Measurements from ENCODE around the gene EOLA2.
"Not testable (repeated sequence)": the region's sequence is repeated elsewhere in the genome, so short reads cannot be mapped to it uniquely, and the experiment has no call there.

EOLA2 gene

DNA sequence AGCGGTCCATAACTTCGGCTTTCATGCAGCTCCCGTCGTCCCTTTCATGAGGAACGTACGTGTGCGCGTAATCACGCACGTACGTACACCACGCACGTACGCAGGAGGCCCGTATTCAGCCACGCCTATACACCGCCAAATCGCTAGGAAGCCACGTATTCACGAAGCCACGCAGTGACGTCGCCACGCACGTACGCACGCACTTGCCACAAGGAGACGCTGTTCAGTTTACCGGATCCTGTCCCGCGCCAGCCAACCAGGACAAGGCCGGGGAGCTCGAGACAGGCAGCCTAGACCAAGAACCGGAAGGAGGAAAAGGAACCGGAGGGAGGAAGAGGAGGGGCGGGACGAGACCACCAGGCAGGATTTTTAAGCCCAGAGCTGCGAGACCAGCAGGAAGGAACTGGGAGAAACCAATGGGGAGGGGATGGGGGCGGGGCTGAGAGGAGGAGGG is at the start of gene EOLA2:
Gene EOLA2, minus strand, starts transcription at position 65 of the 454 bp plus-strand sequence. CDS start 4,617 bp downstream, outside the sequence.
- in situ Hi-C loops (cut with MboI; ENCODE audit: low sequenced_read_pairs), result no loop called here

DNA sequence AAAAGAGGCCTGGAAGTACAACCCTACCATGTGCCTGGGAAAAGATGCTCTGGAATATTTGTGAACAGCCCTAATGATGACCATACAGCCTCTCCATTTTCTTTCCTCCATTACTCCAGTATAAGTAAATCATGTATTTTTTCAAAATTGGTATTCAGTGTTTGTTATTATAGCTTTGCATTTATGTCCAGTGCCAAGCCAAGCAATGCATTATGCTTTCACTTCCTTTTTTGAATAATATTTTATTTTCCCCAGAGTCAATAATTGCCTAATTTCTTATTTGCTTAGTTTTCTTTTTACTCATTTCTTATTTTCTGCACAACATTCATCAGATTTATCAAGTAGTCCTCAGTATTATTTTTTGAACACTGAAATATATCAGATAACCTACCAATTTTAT is 49.3 kb upstream of the EOLA2 start:
- in situ Hi-C loops (cut with MboI; ENCODE audit: low sequenced_read_pairs), result no loop called here

GRCh38 chrX:149984411-149984810 is 46.1 kb upstream of the EOLA2 start:
- in situ Hi-C loops (cut with MboI; ENCODE audit: low sequenced_read_pairs), result no loop called here

- in situ Hi-C loops (cut with MboI; ENCODE audit: low sequenced_read_pairs), result no loop called here
Observed at GRCh38 chrX:149982310-149982709, 44.0 kb upstream of the EOLA2 start.

- in situ Hi-C loops (cut with MboI; ENCODE audit: low sequenced_read_pairs), result no loop called here
Observed at GRCh38 chrX:149979126-149979644, 40.9 kb upstream of the EOLA2 start.

DNA sequence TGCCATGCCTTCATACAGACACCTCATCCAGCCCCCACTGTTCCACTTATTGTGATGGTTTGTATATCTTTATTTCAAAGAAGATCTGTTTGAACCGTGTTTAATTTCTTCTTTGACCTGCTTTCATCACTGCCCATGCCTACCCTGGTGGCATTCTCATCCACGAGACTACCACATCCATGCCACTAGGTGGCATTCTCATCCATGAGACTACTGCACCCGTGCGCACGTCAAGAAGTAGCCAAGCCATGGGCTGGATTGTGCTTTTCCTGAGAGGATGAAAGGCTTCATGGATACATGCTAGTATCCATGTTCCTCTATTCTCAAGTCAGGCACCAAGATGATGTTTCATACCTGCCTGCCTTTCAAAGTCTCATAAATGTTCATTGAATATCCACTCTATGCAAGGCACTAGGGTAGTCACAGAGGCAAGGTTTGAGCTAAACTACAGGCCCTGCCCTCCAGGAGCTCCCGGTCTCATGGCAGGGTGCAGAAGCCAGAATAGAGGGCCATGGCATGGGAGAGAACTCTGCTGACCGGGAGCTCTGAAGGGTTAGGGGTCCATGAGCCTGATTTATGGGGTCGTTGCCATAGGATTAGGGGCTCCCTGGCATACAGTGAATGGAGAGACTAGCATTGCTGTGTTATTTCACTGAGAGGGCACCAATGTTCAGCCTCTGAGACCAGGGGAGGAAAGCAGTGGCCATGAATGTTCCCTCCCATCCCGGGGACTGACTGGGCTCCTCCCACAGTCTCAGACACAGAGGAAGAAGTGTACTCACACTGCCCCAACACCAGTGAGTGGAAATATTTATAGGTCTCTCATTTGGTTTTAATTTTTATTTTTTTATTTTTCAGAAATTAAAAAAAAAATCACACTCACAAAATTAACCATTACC is 24.8 kb upstream of the EOLA2 start:
- in situ Hi-C loops (cut with MboI; ENCODE audit: low sequenced_read_pairs), result no loop called here

DNA sequence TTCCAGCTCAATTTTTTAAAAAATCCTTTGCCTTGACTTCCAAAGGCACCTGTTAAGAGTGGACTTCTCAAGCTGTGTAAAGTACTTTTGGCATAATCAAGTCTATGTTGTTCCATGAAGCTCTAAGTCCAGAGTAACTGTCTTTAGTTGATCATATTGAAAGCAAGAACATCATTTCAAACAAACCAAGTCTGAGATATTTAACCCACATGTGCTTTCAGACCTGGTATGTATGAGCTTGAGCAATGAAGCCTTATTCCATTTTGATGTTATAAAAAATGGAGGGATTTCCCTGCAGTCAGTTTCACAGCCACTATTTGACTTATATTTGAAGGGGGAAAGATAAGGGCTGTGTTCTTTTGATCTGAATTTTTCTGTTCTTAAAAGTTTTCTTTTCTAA is 23.7 kb upstream of the EOLA2 start:
- in situ Hi-C loops (cut with MboI; ENCODE audit: low sequenced_read_pairs), result no loop called here

DNA sequence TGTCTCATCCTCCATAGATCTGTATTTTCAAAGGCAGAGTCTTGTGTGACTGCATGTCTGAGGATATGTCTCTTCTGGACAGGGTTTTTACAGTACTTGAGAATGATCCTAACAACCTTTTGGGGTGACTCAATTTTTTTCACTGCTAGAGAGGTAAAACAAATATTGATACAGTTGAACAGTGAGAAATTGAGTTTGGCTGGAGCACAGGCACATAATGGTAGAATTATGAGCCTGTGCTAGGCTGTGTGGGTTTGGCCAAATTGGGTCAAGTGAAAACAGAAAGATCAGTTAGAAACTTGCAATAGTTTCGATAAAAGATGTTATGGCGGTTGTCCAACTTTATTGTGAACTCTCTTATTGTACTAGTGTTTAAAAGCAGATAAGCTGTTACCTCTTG is 23.3 kb upstream of the EOLA2 start:
- in situ Hi-C loops (cut with MboI; ENCODE audit: low sequenced_read_pairs), result no loop called here

DNA sequence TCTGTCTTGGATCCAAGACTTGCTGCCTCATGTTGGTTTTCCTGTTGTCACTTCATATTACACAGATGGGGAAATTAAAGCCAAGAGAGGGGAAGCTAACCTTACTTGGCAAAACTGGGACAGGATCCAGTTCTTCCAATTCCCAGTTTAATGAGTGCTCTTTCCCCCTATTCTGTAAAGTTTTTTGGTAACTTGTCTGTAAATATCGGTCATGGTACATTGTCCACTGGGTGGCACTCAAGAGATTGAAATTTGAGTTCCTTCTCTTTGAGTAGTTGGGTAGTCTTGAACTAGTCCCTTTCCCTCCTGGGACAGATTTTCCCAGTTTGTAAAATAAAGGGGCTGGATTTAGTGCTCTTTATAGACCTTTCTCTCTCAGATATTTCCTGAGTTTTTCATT is 12.4 kb upstream of the EOLA2 start:
- in situ Hi-C loops (cut with MboI; ENCODE audit: low sequenced_read_pairs), result no loop called here

DNA sequence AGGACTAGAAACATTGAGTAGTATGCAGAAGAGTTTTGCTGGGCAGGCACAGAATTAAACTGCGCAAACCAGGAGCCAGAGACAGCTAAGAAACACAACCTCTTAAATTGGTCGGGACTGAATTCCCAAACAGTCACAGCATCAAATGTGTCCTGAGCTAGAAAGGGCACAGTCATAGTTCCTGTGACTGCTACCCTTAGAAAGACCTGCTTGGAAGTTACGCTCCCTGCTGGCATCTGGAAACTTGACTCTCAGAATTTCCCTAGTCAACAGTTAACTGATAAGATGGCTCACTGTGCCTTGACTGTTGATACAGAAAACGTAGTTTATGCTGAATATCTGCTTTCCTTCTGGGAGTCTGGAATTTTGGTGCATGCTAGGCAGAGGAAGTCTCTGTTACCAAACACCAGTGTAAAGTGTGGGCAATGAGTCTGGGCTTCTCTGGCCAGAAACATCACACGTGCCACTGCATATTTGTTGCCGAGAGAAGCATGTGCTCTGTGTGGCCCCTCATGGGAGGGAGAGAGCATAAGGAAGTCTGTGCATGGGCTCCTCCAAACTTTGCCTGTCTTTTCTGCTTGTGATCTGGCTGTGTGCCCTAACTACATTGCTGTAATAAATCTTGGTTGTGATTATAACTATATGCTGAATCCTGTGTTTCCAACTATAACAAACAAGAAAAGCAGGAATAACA is 11.6 kb upstream of the EOLA2 start:
- in situ Hi-C loops (cut with MboI; ENCODE audit: low sequenced_read_pairs), result no loop called here

- in situ Hi-C loops (cut with MboI; ENCODE audit: low sequenced_read_pairs), result no loop called here
Observed at GRCh38 chrX:149948016-149948415, 9.7 kb upstream of the EOLA2 start.

GRCh38 chrX:149946932-149947331 is 8.6 kb upstream of the EOLA2 start:
- in situ Hi-C loops (cut with MboI; ENCODE audit: low sequenced_read_pairs), result not testable (repeated sequence)

- in situ Hi-C loops (cut with MboI; ENCODE audit: low sequenced_read_pairs), result not testable (repeated sequence)
Observed at GRCh38 chrX:149945820-149946219, 7.5 kb upstream of the EOLA2 start.

DNA sequence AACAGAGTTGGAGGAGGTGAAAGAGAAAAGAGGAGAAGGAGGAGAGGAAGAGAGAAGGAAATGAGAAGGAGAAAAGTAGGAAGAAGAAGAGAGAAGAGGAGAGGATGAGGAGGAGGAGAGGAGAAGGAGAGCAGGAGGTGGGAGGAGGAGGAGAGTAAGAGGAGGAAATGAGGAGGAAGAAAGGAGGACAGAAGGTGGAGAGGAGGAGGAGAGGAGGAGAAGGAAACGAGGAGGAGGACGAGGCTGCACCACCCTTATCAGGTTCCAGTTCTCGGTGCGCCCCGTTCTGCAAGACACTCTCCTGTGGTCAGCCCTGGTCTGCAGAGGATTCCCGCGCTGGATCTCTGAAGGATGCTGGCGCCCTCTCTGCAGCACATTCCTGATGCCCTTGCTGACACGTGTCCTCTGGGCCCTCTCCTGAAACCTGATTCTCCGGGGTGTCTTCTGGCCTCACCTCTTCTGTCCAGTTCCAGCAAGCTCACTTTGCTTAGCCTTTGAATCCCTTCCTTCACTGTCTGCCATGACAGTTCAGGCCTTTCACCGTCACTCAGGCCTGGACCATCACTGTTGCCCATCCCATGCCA is 6.9 kb upstream of the EOLA2 start:
- in situ Hi-C loops (cut with MboI; ENCODE audit: low sequenced_read_pairs), result not testable (repeated sequence)

- in situ Hi-C loops (cut with MboI; ENCODE audit: low sequenced_read_pairs), result not testable (repeated sequence)
Observed at GRCh38 chrX:149940674-149941024, 2.4 kb upstream of the EOLA2 start.

DNA sequence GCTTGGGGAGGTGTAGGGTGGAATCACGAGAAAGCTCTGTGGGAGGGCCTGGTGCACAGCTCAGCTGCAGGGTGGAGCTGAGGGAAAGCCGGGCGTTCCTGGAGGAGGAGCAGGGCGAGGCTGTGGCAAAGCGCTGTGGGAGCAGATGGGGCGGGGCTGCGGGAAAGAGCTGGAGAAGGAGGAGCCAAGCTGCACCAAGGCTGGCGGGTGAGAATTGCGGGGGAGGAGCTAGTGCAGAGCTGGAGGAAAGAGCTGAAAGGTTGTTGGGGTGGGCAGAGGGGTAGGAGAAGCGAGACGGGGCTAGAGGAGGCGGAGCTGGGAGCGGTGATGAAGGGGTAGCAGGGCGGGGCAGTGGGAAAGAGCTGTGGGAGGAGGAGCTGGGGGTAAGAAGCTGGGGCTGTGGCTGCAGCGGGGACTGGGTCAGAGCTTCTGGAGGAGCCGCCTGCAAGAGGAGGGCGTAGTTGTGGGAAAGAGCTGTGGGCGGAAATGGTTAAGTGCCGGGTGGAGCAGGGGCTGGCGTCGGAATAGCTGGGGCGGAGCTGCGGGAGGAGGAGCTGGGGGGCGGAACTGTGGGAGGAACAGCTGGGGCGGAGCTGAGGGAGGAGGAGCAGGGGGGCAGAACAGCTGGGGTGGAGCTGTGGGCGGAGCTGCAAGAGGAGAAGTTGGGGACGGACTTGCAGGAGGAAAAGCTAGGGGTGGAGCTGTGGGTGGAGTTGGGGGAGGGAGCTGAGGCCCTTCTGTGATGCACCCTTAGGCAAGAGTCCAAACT is 1.8 kb upstream of the EOLA2 start:
- in situ Hi-C loops (cut with MboI; ENCODE audit: low sequenced_read_pairs), result no loop called here

DNA sequence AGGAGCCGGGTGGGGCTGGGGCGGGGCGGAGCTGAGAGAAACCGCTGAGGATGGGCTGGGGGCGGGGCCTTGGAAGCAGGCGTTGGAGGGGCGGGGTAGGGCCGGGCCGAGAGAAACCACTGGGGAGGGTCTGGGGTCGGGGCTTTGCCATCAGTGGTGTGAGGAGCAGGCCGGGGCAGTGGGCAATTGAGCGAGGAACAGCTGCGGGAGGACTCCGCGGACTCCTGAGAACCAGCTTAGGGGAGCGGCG is 1.3 kb upstream of the EOLA2 start:
- in situ Hi-C loops (cut with MboI; ENCODE audit: low sequenced_read_pairs), result no loop called here

GRCh38 chrX:149938881-149939654 is 777 bp upstream of the EOLA2 start:
- in situ Hi-C loops (cut with MboI; ENCODE audit: low sequenced_read_pairs), result no loop called here

DNA sequence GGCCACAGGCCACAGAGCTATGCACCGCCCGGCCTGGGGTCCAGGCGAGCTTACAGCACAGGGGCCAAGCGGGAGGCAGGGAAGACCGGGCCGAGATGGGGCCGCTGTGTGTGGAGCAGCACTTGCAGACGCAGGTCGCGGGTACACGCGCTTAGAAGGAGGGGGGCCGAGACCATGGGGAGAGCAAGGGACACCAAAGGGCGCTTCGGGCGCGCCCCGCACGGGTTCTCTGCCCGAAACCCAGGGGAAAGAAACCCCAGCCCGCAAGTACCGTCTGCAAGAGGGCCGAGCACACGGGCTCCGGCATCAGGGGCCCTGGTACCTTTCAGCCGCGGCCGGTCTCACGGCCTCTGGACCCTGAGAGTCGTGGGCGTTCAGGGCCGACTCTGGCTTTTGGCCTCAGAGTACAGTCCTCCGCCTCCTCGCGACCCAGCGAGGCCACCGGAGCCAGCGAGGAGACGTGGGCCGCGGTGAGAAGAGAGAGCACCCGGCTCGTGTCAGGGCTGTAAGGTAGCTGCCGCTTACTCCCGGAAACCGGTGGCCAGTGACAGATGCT is 342 bp downstream of the EOLA2 start:
- in situ Hi-C loops (cut with MboI; ENCODE audit: low sequenced_read_pairs), result no loop called here

GRCh38 chrX:149937328-149937727 is 963 bp downstream of the EOLA2 start:
- in situ Hi-C loops (cut with MboI; ENCODE audit: low sequenced_read_pairs), result not testable (repeated sequence)
